GM10266 (cell line): ENCODE results near the gene RBFOX2.

Source experiments
- DNase-seq: peaks from one replicate; pipeline ENCODE4 v3.0.0; 2012; ENCODE audit errors: extremely low spot score
- CTCF ChIP-seq: IDR thresholded peaks from 2 replicates; pipeline ENCODE4 v1.5.1; 2012; ENCODE audit warnings: mild to moderate bottlenecking, low read depth; ENCODE audit not compliant: control insufficient read depth, insufficient read depth; ENCODE audit errors: missing control alignments

RBFOX2 gene

GRCh38 chr22:35852076-35852475, 176.5 kb downstream of the RBFOX2 start:
- no peak for DNase-seq
- no peak for TF ChIP-seq CTCF

GRCh38 chr22:35850831-35851230, 177.8 kb downstream of the RBFOX2 start:
- DNase-seq, result no peak
- no peak for TF ChIP-seq CTCF

DNA sequence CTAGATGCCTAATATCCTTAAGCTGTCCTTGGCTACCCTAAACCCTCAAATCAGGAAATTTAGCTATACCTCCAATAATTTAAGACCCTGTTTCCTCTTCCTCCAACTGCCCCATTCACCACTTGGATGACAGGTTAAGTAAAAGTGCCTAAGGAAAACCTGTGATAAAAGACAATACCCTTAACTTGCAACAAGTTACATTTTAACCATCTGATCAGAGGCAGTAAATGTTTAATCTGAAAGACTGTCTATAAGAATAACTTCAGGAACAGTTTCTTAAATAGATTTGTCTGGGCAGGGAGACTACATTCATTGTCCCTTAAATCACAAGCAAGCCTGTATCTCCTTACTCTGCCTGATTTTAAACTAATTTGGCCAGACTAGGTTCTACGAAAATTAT, 181.8 kb downstream of the RBFOX2 start:
- TF ChIP-seq CTCF, result no peak
- DNase-seq, result no peak

DNA sequence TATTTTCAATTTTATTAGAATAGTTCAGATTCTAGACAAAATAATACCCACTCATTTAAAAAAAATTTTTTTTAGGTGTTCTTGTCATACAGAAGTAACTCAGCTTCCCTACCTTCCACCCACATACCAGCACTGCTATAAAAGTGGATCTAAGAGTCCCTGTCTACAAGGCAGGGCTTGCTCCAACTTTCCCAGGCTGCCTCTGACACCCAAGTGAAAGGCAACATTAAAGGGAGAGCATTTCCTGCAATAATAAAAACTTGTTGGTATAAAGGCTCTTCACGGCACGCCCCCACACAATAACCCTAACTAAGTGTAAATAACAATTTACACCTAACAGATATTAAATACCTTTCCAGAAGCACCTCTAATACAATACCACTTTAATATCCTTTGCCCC, 183.7 kb downstream of the RBFOX2 start:
- no peak for DNase-seq
- no peak for TF ChIP-seq CTCF

DNA sequence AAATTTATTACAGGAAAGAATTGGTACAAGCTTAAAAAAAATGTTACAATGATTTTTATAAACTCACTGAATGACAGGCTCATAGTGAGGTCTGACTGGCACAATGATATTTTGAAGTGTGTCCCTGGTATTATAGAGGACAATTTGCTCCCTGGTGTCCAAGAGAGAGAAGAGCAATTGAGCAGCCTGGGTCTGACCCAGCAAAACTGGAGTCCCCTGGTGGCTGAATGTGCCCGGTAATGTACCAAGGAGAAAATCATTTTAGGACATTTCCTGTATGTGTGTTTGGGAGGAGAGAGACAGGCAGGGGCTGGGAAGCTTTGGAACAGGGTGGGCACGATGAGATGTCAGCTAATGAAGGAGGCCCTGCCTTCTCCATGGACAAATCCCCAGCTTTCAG, 185.7 kb downstream of the RBFOX2 start:
- peak; percentile 19 for TF ChIP-seq CTCF
- DNase-seq, result no peak

DNA sequence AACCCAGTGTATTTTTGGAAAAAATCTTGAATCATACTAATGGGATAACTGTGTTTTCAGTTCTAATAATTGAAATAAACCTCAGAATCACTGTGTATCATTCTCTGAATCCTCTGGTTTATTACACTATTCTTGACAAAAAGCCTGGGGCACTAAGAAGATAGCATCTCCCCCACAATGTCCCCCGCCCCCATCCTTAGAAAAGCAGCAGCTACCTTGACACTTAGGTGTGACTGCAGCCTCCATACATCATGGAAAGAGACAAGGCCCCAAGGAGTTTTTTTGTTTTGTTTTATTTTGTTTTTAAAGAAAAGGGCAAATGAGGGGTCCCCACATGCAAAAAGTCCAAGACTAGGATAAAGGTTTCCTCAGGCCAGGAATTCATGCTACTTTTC, 186.1 kb downstream of the RBFOX2 start:
- no peak for DNase-seq
- no peak for TF ChIP-seq CTCF

GRCh38 chr22:35841907-35842518, 186.6 kb downstream of the RBFOX2 start:
- DNase-seq, result no peak
- TF ChIP-seq CTCF, result no peak
